ENCODE results near the gene MMP3. TPM values are rescaled to one million over a fixed set of nuclear protein-coding genes. Genes with fewer than 3 reads are reported as not detected.

The MMP3 gene
- total RNA-seq, 2 experiments from 2014 or later = not detected

DNA sequence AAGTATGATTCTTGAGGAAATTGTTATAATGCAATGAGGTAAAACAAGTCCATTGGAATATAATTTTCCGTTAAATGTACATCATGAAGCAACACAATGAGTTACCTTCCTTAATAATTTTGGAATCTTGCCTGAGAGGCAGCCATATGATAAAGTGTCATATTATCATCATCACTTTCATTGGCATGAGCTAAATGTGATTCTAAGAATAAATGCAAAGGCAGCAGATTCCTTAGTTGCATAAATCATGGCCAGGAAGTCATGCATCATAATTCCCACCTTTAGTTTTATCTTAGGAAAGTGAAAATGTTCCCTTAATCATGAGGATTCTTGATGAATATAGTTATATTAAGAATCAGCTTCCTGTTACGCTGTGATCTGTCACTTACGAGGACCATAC, 31.2 kb downstream of the MMP3 start:
- no peak overlapping the region for H3K27ac Mint-ChIP-seq
- ATAC-seq (no peak), DNase-seq (no peak)
- peaks cover 3% of the 10 kb centered on the region for H3K27me3 Mint-ChIP-seq
- peaks cover 7% of the 10 kb centered on the region for H3K9me3 Mint-ChIP-seq
- ChIA-PET POLR2A (no interaction called here), CTCF (no interaction called here)
- H3K36me3 Mint-ChIP-seq (ENCODE audit: low read depth) = no peaks in the 10 kb centered on the region
- intact Hi-C loops (cut with micrococcal nuclease) = no loop called here
- TF ChIP-seq, protein P1, sequence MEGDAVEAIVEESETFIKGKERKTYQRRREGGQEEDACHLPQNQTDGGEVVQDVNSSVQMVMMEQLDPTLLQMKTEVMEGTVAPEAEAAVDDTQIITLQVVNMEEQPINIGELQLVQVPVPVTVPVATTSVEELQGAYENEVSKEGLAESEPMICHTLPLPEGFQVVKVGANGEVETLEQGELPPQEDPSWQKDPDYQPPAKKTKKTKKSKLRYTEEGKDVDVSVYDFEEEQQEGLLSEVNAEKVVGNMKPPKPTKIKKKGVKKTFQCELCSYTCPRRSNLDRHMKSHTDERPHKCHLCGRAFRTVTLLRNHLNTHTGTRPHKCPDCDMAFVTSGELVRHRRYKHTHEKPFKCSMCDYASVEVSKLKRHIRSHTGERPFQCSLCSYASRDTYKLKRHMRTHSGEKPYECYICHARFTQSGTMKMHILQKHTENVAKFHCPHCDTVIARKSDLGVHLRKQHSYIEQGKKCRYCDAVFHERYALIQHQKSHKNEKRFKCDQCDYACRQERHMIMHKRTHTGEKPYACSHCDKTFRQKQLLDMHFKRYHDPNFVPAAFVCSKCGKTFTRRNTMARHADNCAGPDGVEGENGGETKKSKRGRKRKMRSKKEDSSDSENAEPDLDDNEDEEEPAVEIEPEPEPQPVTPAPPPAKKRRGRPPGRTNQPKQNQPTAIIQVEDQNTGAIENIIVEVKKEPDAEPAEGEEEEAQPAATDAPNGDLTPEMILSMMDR (IDR thresholded peaks at IDR 0.05) = no peak
- no peaks in the 10 kb centered on the region for H3K4me1 Mint-ChIP-seq (ENCODE audit: low read depth)
- H3K4me3 Mint-ChIP-seq = no peak overlapping the region

DNA sequence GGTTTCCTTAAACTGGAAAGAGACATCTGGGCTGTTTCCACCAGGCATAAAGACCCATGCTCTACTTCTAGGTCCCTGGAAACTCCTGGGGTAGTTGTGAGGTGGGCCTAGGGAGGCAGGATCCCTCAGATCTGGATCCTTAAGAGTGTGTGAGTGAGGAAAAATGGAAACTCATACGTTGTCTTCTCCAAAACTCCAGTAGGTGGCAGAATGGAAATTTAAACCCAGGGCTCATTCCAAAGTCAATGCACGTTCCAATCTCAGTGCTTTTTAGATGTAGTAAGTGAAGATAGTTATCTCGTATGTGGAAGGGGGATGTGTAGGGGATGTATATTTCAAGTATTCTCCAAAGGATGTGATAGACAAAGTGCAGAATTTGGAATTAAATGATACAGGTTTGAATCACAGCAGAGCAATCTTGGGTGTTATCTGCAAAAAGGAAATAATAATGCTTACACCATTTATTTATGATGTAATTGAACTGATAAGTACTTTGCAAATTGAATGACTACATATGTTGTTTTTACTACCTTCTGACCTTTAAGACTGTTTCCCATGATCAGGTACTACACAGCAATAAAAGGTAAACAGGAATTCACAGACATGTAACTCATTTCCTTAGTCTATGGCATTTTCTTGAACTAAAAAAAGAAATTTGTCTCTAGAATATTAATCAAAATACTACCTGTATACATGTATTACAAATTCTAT, 32.3 kb downstream of the MMP3 start:
- Mint-ChIP-seq H3K36me3 (ENCODE audit: low read depth) (no peaks in the 10 kb centered on the region), H3K4me3 (no peak overlapping the region), H3K9me3 (no peaks in the 10 kb centered on the region), H3K4me1 (ENCODE audit: low read depth) (no peaks in the 10 kb centered on the region), H3K27me3 (peaks cover 3% of the 10 kb centered on the region), H3K27ac (no peak overlapping the region)
- intact Hi-C loops (cut with micrococcal nuclease) = no loop called here
- DNase-seq (no peak), ATAC-seq (no peak)
- TF ChIP-seq, protein P1 (IDR thresholded peaks at IDR 0.05) = no peak
- CTCF ChIA-PET = interaction anchor here (0.7 kb wide), 1 partner anchor 16 kb away, joined by 3 read pairs; no protein-coding TSS in a partner anchor
- POLR2A ChIA-PET = no interaction called here

DNA sequence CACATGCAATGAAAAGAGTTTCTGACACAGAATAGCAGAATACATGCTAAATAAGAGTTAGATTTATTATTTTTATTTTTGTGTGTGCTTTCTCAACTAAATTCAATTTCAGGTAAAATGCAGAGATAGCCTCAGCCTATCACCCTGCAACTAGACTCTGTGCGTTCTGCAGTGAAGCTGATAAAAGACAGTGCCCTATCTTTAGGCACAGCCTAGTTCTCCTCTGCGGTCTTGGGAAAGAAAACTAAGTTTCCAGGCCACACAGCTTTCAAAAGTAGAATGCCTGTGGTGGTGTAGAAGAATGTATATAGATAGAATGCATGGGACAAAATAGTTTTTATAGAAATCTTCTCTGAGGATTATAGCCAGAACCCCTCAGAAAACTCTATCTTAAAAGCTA, 33.4 kb downstream of the MMP3 start:
- no peaks in the 10 kb centered on the region for H3K9me3 Mint-ChIP-seq
- H3K36me3 Mint-ChIP-seq (ENCODE audit: low read depth) = no peaks in the 10 kb centered on the region
- ATAC-seq = no peak
- H3K27ac Mint-ChIP-seq = no peak overlapping the region
- peaks cover 3% of the 10 kb centered on the region for H3K27me3 Mint-ChIP-seq
- no peak overlapping the region for H3K4me3 Mint-ChIP-seq
- H3K4me1 Mint-ChIP-seq (ENCODE audit: low read depth) = no peaks in the 10 kb centered on the region
- TF ChIP-seq, protein P1 (IDR thresholded peaks at IDR 0.05) = no peak
- CTCF ChIA-PET = interaction anchor here (0.9 kb wide), 1 partner anchor 164 kb away, joined by 3 read pairs; no protein-coding TSS in a partner anchor
- POLR2A ChIA-PET = no interaction called here
- intact Hi-C loops (cut with micrococcal nuclease) = no loop called here
- no peak for DNase-seq

DNA sequence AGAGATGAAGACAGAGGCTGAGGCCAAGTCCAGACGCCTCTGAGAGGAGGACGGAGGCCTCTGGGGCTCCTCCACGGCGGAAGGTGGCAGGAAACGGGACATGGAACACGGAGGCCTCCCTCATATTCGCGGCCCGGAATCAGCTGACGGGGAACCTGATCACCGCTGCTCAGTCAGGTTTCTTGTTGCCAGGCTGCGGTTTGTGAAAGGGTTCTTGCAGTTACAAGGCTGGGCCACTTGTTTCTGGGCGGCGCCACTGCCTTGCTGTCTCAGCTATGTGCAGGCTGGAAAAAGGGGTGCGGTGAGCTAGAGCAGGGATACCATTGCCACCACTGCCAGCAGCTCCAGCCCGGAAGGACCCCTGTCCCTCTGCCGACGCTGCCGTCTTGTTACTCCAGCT, 35.5 kb downstream of the MMP3 start:
- no peak overlapping the region for H3K27ac Mint-ChIP-seq
- CTCF ChIA-PET = no interaction called here
- DNase-seq = peak; percentile 21

DNA sequence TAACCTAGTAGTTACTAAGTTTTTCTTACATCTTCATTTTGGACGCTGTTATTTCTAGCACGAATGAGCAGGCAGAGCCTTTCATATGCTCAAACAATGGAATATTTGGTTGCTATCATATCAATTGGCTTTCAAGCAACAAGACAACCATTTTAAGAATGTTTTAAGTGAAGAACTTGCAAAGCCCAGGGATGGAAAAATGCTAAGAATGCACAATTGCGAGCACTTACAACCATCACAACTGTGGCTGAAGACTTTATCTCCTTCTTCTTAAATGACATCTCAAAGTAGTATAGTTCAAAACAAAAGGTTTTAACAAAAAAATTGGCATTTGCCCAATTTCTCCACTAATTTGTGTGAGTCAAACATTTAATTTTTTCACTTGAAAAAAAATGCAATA, 37.1 kb downstream of the MMP3 start:
- intact Hi-C loops (cut with micrococcal nuclease) = no loop called here
- Mint-ChIP-seq H3K4me3 (no peak overlapping the region), H3K36me3 (ENCODE audit: low read depth) (no peaks in the 10 kb centered on the region), H3K27ac (no peak overlapping the region), H3K9me3 (no peaks in the 10 kb centered on the region), H3K27me3 (peaks cover 9% of the 10 kb centered on the region), H3K4me1 (ENCODE audit: low read depth) (no peaks in the 10 kb centered on the region)
- POLR2A ChIA-PET = no interaction called here
- no peak for DNase-seq
- ATAC-seq = no peak
- CTCF ChIA-PET = no interaction called here
- TF ChIP-seq, protein P1 (IDR thresholded peaks at IDR 0.05) = no peak

More for the DNA sequence above, 35.5 kb downstream of the MMP3 start:
- intact Hi-C loops (cut with micrococcal nuclease) = no loop called here
- peak; percentile 37 for ATAC-seq
- TF ChIP-seq, protein P1 (IDR thresholded peaks at IDR 0.05) = no peak
- H3K4me3 Mint-ChIP-seq = no peak overlapping the region
- POLR2A ChIA-PET = no interaction called here
- H3K27me3 Mint-ChIP-seq = peaks cover 9% of the 10 kb centered on the region
- H3K9me3 Mint-ChIP-seq = no peaks in the 10 kb centered on the region
- H3K4me1 Mint-ChIP-seq (ENCODE audit: low read depth) = no peaks in the 10 kb centered on the region
- no peaks in the 10 kb centered on the region for H3K36me3 Mint-ChIP-seq (ENCODE audit: low read depth)
